NCI-H2227 (cell line): Measurements from ENCODE around the gene ZNF674.
"Not testable (repeated sequence)": the region's sequence is repeated elsewhere in the genome, so short reads cannot be mapped to it uniquely, and the experiment has no call there.

Experiments
- DNase-seq: peaks from one replicate; lab custom pipeline; 2025; ENCODE audit not compliant: unreplicated experiment; lab: John Stamatoyannopoulos, UW

Gene ZNF674

GRCh38 chrX:46478634-46479033 is 66.6 kb downstream of the ZNF674 start:
- DNase-seq: not testable (repeated sequence)

DNA sequence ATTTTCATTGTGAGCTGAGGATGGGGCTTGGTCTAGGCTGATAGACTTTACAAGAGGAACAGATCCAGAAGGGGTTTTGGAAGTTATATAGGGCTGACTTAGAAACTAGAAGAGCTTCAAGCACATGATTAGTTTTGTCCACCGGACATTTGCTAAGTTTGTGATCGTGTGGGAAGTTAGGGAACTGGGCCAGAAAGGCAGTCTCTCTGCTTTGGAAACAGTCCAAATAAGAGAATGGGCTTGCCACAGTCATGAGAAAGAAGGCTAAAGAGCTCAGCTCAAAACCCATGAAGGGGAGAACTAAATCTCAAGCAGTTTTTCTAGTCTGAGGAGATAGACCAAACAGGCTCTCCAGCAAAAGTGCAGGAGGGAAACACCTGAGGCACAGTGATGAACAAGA is 67.8 kb downstream of the ZNF674 start:
- no peak for DNase-seq

GRCh38 chrX:46465203-46465602 is 80.0 kb downstream of the ZNF674 start:
- no peak for DNase-seq

DNA sequence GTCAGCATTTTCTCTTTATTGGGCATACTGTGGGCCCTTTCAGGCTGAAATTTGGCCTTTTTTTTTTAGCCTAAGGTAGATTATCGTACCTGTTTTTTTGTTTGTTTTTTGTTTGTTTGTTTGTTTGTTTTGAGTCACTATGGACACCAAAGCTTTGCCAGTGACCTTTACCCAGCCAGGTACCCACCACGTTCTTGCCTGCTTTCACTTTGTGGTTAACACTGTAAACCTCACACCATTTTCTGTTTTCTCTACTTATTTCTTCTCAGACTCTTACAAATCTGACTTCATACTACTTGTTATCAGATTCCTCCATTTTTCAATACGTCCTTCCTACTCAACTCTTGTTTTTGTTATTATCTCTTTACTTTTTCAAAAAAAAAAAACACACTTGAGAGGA is 81.5 kb downstream of the ZNF674 start:
- DNase-seq: no peak

DNA sequence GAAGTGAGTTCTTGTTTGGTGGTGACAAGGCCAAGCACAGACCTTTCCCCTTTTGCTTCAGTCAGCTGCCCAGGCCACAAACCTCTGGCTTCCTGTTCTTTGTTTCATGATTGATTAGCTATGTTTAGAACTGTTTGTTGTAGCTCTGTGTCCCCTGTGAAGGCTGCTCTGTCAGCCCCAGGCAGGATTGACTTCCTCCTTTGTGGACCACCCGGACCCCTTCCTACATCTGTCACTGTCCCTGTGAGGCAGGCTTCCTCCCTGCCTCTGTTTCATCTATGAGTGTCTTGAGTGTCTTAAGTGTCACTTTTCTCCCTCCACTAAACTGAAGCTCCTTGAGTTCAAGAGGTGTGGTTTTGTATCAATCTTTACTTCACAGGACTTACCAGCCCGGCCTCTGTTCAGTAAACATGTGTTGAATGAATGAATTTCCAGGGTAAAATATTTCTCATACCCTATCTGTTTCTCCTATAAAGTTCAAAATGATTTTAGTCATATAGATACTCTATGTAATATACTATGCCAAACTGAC is 83.5 kb downstream of the ZNF674 start:
- DNase-seq: no peak

- not testable (repeated sequence) for DNase-seq
These were observed 84.2 kb downstream of the ZNF674 start for GRCh38 chrX:46460801-46461659.

- no peak for DNase-seq
These were observed 85.6 kb downstream of the ZNF674 start for GRCh38 chrX:46459603-46460002.

GRCh38 chrX:46456125-46456922 is 88.9 kb downstream of the ZNF674 start:
- DNase-seq: no peak
